Pancreas (tissue), 10 donors: Measurements from ENCODE around the gene RAVER2. TPM values are rescaled to one million over a fixed set of nuclear protein-coding genes. Genes with fewer than 3 reads are reported as not detected.

Experiments
- ATAC-seq, 4 donors: fragments of 200-7000 bp; cut with Tn5 transposase; one replicate each; pipeline versions ENCODE4 v1.8.0 to v1.9.1; 2020; ENCODE audit warnings: mild to moderate bottlenecking in 4 of 4, moderate library complexity in 4 of 4
- DNase-seq, 6 donors: peaks; one replicate each; pipeline ENCODE4 v3.0.0-alpha.2; 2020
- FAIRE-seq: peaks from 2 replicates; lab custom pipeline; 2012; peaks lifted over from hg19 to GRCh38; lab: Jason Lieb, UNC
- H3K27ac ChIP-seq, 4 donors: fragments of 200-600 bp; sonication (generic); 1 replicate in 3 of 4; 2 replicates in 1 of 4; pipeline versions ENCODE4 v1.5.0 to v1.8.0; 2020
- H3K27me3 ChIP-seq, 4 donors: fragments of 200-600 bp; one replicate each; pipeline ENCODE4 v1.8.0; 2021
- H3K36me3 ChIP-seq, 3 donors: fragments of 200-600 bp; sonication (generic) in 1 of 3; one replicate each; pipeline versions ENCODE4 v1.5.0 to v1.8.0; 2020 to 2021
- H3K4me1 ChIP-seq, 3 donors: fragments of 200-600 bp; one replicate each; pipeline ENCODE4 v1.8.0; 2021
- H3K4me3 ChIP-seq, 4 donors: fragments of 200-600 bp; sonication (generic) in 2 of 4; one replicate each; pipeline versions ENCODE4 v1.5.0 to v1.8.0; 2020 to 2021
- H3K9me3 ChIP-seq, 4 donors: fragments of 200-600 bp; one replicate each; pipeline ENCODE4 v1.8.0; 2021
- WGBS, 2 donors: extraction: QIAGEN DNeasy Blood & Tissue Kit; methylation state at CpG; one replicate each; pipeline ENCODE4 v1.1.7; 2013; 5-methylcytosine and 5-hydroxymethylcytosine counted together
- intact Hi-C, 3 donors: fragments of 100-400 bp; cut with DNase I; formaldehyde crosslinking; loops; one replicate each; pipeline versions ENCODE4 v1.11.1 to v1.14.2; 2022
- polyA plus RNA-seq, 2 donors: library from polyadenylated mRNA; stranded (reverse); fragments of 200-250 nt; gene quantifications; one replicate each; pipeline ENCODE4 v1.2.3, GENCODE V29; 2013
- total RNA-seq, 6 donors: library from RNA; stranded (reverse); fragmentation: NEBNext Ultra II Directional in 4 of 6; extraction: Animal tissue kit (Norgen Biotek cat#: 25700) in 4 of 6; gene quantifications; one replicate each; pipeline versions ENCODE4 v1.2.1 to v1.2.4, GENCODE V29; 2021 to 2023
- TF ChIP-seq, protein P1 (sequence below), 4 donors: fragments of 200-600 bp; sonication (generic) in 3 of 4; IDR thresholded peaks; one replicate each; pipeline versions ENCODE4 v1.5.0 to v1.8.0; 2021; ENCODE audit warnings: antibody characterized with exemption in 4 of 4
- donor health status: healthy with polysubstance abuse.
- donor health status: DM: no; HTN: no; CAD: no; lungs with moderate emphysema.
- donor health status: DM: no; HTN: no; CAD: no.
- donor health status: control.
- donor health status: control.
- donor health status: Bipolar disorder and iron deficiency.
- donor health status: DM: yes; HTN: yes; CAD: no.
- donor health status: DM: no; HTN: no; CAD: no.
- donor health status: DM: no; HTN: no; CAD: no.
- donor health status: DM: yes; HTN: yes; CAD: no.

Gene RAVER2
- total and polyA plus RNA-seq, 8 donors, result 3.3 to 8.7 (median 5.0) TPM

DNA sequence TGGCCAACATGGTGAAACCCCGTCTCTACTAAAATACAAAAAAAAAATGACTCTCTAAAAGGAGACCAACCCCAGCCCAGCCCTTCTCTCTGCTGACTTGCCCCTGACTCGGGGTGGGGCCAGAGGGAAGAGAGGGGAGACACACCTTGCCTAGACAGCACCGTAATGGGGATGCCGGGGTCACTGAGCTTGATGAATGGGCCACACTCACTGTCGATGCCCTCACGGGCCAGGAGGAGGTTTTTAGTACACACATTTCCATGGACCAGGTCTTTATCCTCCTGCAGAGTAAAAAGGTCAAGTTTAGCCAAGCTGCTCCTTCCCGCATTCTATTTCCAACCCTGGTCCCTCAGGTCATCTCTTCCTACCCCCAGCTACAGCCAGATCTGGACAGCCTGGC, 99.7 kb downstream of the RAVER2 start:
- WGBS, 2 donors, result 90 to 95% methylated on average over 7 of the region's 7 CpGs

DNA sequence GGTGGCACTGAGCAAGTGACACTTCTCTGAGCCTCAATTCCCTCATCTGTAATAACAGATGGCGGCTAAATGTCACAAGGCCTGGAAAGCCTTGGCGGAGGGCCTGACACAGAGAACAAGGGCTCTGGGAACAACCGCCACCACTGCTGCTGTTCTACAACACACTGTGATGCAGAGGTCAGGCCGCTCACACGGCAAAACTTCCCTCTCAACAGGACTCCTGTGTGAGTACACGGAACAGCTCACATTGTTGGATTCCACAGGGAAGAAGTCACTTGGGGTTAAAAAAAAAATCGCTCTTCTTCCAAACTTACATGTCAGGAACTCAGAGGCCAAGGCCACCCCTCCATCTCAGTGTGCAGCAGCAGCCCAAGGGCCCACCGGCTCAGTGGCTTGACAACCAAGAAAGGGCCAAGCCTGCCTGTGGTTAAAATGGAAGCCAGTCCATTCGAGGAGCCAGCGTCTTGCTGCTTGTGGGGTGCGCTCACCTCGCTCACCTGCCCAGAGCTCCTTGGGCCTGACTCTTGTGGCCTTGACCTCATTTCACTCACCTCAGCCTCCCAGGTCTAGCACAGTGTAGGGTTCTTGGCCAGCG, 101.1 kb downstream of the RAVER2 start:
- DNase-seq (no peak), FAIRE-seq (no peak), ATAC-seq (no peak)
- 87 to 90% methylated on average over 13 of the region's 13 CpGs for WGBS, 2 donors
- Histone ChIP-seq H3K27me3 (no peaks in the 10 kb centered on the region), H3K4me1 (no peaks in the 10 kb centered on the region), H3K9me3 (no peaks in the 10 kb centered on the region), H3K4me3 (no peak overlapping the region), H3K36me3 (peaks cover 0 to 56% (median 10%) of the 10 kb centered on the region in 3 donors), H3K27ac (no peak overlapping the region)
- TF ChIP-seq, protein P1, sequence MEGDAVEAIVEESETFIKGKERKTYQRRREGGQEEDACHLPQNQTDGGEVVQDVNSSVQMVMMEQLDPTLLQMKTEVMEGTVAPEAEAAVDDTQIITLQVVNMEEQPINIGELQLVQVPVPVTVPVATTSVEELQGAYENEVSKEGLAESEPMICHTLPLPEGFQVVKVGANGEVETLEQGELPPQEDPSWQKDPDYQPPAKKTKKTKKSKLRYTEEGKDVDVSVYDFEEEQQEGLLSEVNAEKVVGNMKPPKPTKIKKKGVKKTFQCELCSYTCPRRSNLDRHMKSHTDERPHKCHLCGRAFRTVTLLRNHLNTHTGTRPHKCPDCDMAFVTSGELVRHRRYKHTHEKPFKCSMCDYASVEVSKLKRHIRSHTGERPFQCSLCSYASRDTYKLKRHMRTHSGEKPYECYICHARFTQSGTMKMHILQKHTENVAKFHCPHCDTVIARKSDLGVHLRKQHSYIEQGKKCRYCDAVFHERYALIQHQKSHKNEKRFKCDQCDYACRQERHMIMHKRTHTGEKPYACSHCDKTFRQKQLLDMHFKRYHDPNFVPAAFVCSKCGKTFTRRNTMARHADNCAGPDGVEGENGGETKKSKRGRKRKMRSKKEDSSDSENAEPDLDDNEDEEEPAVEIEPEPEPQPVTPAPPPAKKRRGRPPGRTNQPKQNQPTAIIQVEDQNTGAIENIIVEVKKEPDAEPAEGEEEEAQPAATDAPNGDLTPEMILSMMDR (IDR thresholded peaks at IDR 0.05), result no peak
- intact Hi-C loops, result no loop called here

More for the DNA sequence above, 99.7 kb downstream of the RAVER2 start:
- TF ChIP-seq, protein P1 (IDR thresholded peaks at IDR 0.05), result no peak
- Histone ChIP-seq H3K36me3 (peaks cover 0 to 56% (median 15%) of the 10 kb centered on the region in 3 donors), H3K27ac (no peak overlapping the region), H3K4me3 (no peak overlapping the region), H3K27me3 (no peaks in the 10 kb centered on the region), H3K4me1 (no peaks in the 10 kb centered on the region), H3K9me3 (no peaks in the 10 kb centered on the region)
- no peak for ATAC-seq
- no peak for DNase-seq
- no peak for FAIRE-seq
- intact Hi-C loops, result no loop called here

GRCh38 chr1:64846573-64847430, 101.9 kb downstream of the RAVER2 start:
- Histone ChIP-seq H3K9me3 (no peaks in the 10 kb centered on the region), H3K4me3 (no peak overlapping the region), H3K27ac (no peak overlapping the region), H3K4me1 (no peaks in the 10 kb centered on the region), H3K36me3 (peaks cover 0 to 48% (median 10%) of the 10 kb centered on the region in 3 donors), H3K27me3 (no peaks in the 10 kb centered on the region)
- TF ChIP-seq, protein P1 (IDR thresholded peaks at IDR 0.05), result no peak
- WGBS, 2 donors, result 83% methylated on average over 10 of the region's 10 CpGs
- DNase-seq, result no peak
- FAIRE-seq, result no peak
- ATAC-seq, result peak in 3 of 4 donors; percentile 42 to 67 (median 46)
- intact Hi-C loops, result no loop called here

- intact Hi-C loops, result no loop called here
- ATAC-seq, result no peak
- TF ChIP-seq, protein P1 (IDR thresholded peaks at IDR 0.05), result no peak
- no peaks in the 10 kb centered on the region for H3K27me3 ChIP-seq
- FAIRE-seq, result no peak
- no peak overlapping the region for H3K4me3 ChIP-seq
- no peak overlapping the region for H3K27ac ChIP-seq
- 93 to 96% methylated on average over 4 of the region's 4 CpGs for WGBS, 2 donors
- no peak for DNase-seq
- H3K36me3 ChIP-seq, result peaks cover 0 to 47% (median 10%) of the 10 kb centered on the region in 3 donors
- no peaks in the 10 kb centered on the region for H3K9me3 ChIP-seq
- no peaks in the 10 kb centered on the region for H3K4me1 ChIP-seq
Measured at GRCh38 chr1:64847666-64848065, 102.8 kb downstream of the RAVER2 start.
